Smooth muscle cell (in vitro differentiated cells): ENCODE measurements around the gene CHRND. TPM values are rescaled to one million over a fixed set of nuclear protein-coding genes. Genes with fewer than 3 reads are reported as not detected.

Source experiments
- DNase-seq: peaks from one replicate; lab custom pipeline; 2025; ENCODE audit not compliant: unreplicated experiment; lab: John Stamatoyannopoulos, UW
- H2AFZ ChIP-seq: fragments of 200-600 bp; sonication (generic); 2 replicates; pipeline ENCODE4 v1.6.0; 2016; ENCODE audit warnings: antibody characterized with exemption, low read depth, mild to moderate bottlenecking
- H3F3A ChIP-seq: fragments of 200-600 bp; sonication (generic); 2 replicates; pipeline ENCODE4 v1.6.0; 2017; ENCODE audit warnings: antibody characterized with exemption, low read depth
- H3K27ac ChIP-seq: fragments of 200-600 bp; sonication (generic); 2 replicates; pipeline ENCODE4 v1.5.1; 2016; ENCODE audit warnings: low read depth, mild to moderate bottlenecking
- H3K27me3 ChIP-seq: fragments of 200-600 bp; sonication (generic); 2 replicates; pipeline ENCODE4 v1.6.1; 2016; ENCODE audit warnings: low read depth, mild to moderate bottlenecking
- H3K36me3 ChIP-seq: fragments of 200-600 bp; sonication (generic); 2 replicates; pipeline ENCODE4 v1.5.1; 2016; ENCODE audit warnings: low read depth
- H3K4me1 ChIP-seq: fragments of 200-600 bp; sonication (generic); 2 replicates; pipeline ENCODE4 v1.5.1; 2016; ENCODE audit warnings: low read depth
- H3K4me2 ChIP-seq: fragments of 200-600 bp; sonication (generic); 2 replicates; pipeline ENCODE4 v1.6.0; 2016; ENCODE audit warnings: mild to moderate bottlenecking
- H3K4me3 ChIP-seq: fragments of 200-600 bp; sonication (generic); 2 replicates; pipeline ENCODE4 v1.5.1; 2016; ENCODE audit warnings: mild to moderate bottlenecking
- H3K79me2 ChIP-seq: fragments of 200-600 bp; sonication (generic); 2 replicates; pipeline ENCODE4 v1.6.0; 2016; ENCODE audit warnings: low read depth, mild to moderate bottlenecking
- H3K9ac ChIP-seq: fragments of 200-600 bp; sonication (generic); 2 replicates; pipeline ENCODE4 v1.6.0; 2016; ENCODE audit warnings: low read depth
- H3K9me3 ChIP-seq: fragments of 200-600 bp; sonication (generic); replicated peaks from 2 replicates; pipeline ENCODE4 v1.5.1; 2016; ENCODE audit warnings: low read depth
- H4K20me1 ChIP-seq: fragments of 200-600 bp; sonication (generic); 2 replicates; pipeline ENCODE4 v1.6.0; 2016; ENCODE audit warnings: low read depth
- CTCF ChIP-seq: fragments of 200-600 bp; sonication (generic); IDR thresholded peaks from 2 replicates; pipeline ENCODE4 v1.5.1; 2017; ENCODE audit warnings: borderline replicate concordance, mild to moderate bottlenecking, antibody characterized with exemption; ENCODE audit not compliant: insufficient read depth, poor library complexity, severe bottlenecking
- WGBS: methylation state at CpG from one replicate; pipeline ENCODE4 v1.1.7; 2016; ENCODE audit warnings: low lambda C conversion rate; 5-methylcytosine and 5-hydroxymethylcytosine counted together
- polyA plus RNA-seq: library from polyadenylated mRNA; unstranded; fragments of >200 nt; fragmentation: Nextera tagmentation; extraction: Ambion mirVana; gene quantifications from 2 replicates; pipeline ENCODE4 v1.2.1, GENCODE V29; 2016
- total RNA-seq: library from RNA; depleted of rRNA; stranded (reverse); fragments of >200 nt; gene quantifications from 2 replicates; pipeline ENCODE4 v1.2.3, GENCODE V29; 2014

Gene CHRND
- total and polyA plus RNA-seq, 2 experiments from 2014 or later, result not detected

DNA sequence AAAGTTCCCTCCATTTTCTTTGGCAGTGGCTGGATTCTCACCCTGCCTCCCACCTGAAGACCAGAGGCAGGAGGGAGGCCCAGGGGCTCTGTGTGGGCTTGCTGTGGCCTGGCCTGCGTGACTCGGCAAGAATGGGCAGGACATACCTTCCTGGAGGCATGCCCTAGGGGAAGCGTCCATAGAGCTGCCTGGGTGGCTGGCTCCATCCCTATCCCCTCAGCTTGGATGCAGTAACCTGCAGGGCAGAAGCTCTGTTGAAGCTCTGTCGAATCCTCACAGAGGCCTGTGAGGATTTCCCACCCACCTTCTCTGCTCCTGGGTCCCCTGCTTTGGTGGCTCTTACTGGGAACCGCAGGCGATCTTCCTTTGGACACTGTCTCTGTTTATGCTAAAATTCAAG, 7.1 kb upstream of the CHRND start:
- Histone ChIP-seq H4K20me1 (no peaks in the 10 kb centered on the region), H3F3A (no peaks in the 10 kb centered on the region), H2AFZ (no peak overlapping the region), H3K36me3 (no peaks in the 10 kb centered on the region), H3K27ac (no peak overlapping the region), H3K4me2 (no peak overlapping the region), H3K4me1 (no peaks in the 10 kb centered on the region), H3K27me3 (peaks cover 41% of the 10 kb centered on the region), H3K79me2 (no peaks in the 10 kb centered on the region), H3K4me3 (no peak overlapping the region), H3K9me3 (no peaks in the 10 kb centered on the region), H3K9ac (no peak overlapping the region)
- TF ChIP-seq CTCF, result no peak
- no peak for DNase-seq
- WGBS, result 59% methylated on average over 6 of the region's 6 CpGs

- Histone ChIP-seq H3K4me3 (no peak within 1 kb of the TSS), H3K4me1 (no peaks in the 10 kb centered on the region), H3K27ac (no peak within 1 kb of the TSS), H3K27me3 (peaks cover 48% of the 10 kb centered on the region), H3K9ac (no peak within 1 kb of the TSS), H3F3A (no peaks in the 10 kb centered on the region), H3K4me2 (no peak within 1 kb of the TSS), H3K36me3 (no peaks in the 10 kb centered on the region), H2AFZ (no peak within 1 kb of the TSS), H3K9me3 (no peaks in the 10 kb centered on the region), H4K20me1 (no peaks in the 10 kb centered on the region), H3K79me2 (no peaks in the 10 kb centered on the region)
- no peak for TF ChIP-seq CTCF
- 70% methylated on average over 11 of the region's 19 CpGs for WGBS
- DNase-seq, result no peak
These were observed 6.2 kb upstream of the CHRND start, which contains the start of gene PRSS56 for GRCh38 chr2:232519581-232520438. PRSS56 (plus strand) TSS chr2:232520388; CDS start chr2:232520599, 211 bp downstream.

- no peak for DNase-seq
- TF ChIP-seq CTCF, result no peak
- no peak overlapping the region for H3K27ac ChIP-seq
- H3F3A ChIP-seq, result no peaks in the 10 kb centered on the region
- no peak overlapping the region for H3K9ac ChIP-seq
- peaks cover 2% of the 10 kb centered on the region for H3K4me1 ChIP-seq
- H3K36me3 ChIP-seq, result no peaks in the 10 kb centered on the region
- H2AFZ ChIP-seq, result no peak overlapping the region
- H3K27me3 ChIP-seq, result peaks cover 49% of the 10 kb centered on the region
- H3K9me3 ChIP-seq, result no peaks in the 10 kb centered on the region
- H3K79me2 ChIP-seq, result no peaks in the 10 kb centered on the region
- H3K4me3 ChIP-seq, result no peak overlapping the region
- 93% methylated on average over 9 of the region's 15 CpGs for WGBS
- no peak overlapping the region for H3K4me2 ChIP-seq
- H4K20me1 ChIP-seq, result no peaks in the 10 kb centered on the region
These were observed 5.5 kb upstream of the CHRND start for GRCh38 chr2:232520489-232520888.
